Epithelial cell of alveolus of lung (primary cell): ENCODE data around the gene PDILT. TPM values are rescaled to one million over a fixed set of nuclear protein-coding genes. Genes with fewer than 3 reads are reported as not detected.

Experiments
- total RNA-seq: library from RNA; depleted of rRNA; stranded (reverse); fragments of >200 nt; gene quantifications from 2 replicates; pipeline ENCODE4 v1.2.1, GENCODE V29; 2015

PDILT gene, protein sequence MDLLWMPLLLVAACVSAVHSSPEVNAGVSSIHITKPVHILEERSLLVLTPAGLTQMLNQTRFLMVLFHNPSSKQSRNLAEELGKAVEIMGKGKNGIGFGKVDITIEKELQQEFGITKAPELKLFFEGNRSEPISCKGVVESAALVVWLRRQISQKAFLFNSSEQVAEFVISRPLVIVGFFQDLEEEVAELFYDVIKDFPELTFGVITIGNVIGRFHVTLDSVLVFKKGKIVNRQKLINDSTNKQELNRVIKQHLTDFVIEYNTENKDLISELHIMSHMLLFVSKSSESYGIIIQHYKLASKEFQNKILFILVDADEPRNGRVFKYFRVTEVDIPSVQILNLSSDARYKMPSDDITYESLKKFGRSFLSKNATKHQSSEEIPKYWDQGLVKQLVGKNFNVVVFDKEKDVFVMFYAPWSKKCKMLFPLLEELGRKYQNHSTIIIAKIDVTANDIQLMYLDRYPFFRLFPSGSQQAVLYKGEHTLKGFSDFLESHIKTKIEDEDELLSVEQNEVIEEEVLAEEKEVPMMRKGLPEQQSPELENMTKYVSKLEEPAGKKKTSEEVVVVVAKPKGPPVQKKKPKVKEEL
- total RNA-seq: not detected in 2 replicates

DNA sequence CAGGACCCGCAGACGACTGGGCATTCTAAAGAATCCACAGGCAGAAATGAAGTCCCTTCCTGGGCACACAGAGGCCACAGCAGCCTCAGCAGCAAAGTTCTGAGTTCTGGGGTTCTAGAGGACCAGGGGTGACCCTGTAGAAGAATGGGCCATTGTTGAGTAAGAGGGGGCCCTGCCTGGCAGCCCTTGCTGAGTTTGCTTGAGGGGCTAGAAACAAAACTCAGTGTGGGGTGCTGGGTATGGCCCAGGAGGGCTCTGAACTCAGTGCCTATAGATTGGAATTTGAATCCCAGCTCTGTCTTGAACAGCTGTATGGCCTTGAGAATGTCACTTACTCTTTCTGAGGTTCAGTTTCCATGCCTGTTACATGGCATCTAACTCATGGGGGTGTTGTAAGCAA is at the start of gene PDILT:
TSS of gene PDILT (minus strand) at position 101 of the 400 bp plus-strand sequence. CDS start 5,437 bp downstream, outside the sequence.

GRCh38 chr16:20451364-20451763 is 46.8 kb upstream of the PDILT start, which contains the start of gene ACSM2A:
ACSM2A (plus strand) TSS chr16:20451521; CDS start chr16:20460115, 8,594 bp downstream.

DNA sequence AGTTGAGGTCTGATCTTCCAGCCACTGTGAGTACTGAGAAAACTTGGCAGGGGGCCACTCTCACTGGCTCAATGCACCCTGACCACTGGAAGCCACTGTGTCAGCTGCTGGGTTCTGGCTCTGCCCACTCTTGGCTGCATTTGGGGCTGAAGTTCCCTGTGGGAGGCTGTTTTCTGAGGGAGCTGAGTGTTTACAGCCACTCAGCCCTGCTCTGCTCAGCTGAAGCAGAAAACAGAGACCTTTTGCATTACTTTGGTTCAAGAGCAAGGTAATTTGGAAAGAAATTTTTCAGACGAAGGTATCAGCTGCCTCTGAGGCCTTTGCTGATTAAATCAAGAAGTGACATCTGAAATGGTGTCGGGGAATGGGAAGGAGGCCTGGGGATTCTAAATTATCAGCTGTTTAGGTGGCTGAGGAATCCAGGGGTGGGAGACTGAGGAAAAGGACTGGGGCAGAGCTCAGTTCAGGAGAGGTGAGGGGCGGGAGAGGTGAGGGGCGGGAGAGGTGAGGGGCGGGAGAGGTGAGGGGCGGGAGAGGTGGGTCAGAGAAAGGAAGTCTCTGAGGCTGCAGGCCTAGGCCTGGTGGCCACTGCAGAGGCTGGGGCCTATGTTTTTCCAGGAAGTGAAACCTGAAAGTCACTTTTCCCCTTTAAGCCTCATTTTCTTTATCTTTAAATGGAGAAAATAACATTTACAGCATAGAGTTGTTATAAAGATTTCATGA is 5.0 kb upstream of the PDILT start, which contains the start of gene ACSM5:
TSS of gene ACSM5 (plus strand) at position 137 of the 723 bp plus-strand sequence. CDS start 1,951 bp downstream, outside the sequence.

DNA sequence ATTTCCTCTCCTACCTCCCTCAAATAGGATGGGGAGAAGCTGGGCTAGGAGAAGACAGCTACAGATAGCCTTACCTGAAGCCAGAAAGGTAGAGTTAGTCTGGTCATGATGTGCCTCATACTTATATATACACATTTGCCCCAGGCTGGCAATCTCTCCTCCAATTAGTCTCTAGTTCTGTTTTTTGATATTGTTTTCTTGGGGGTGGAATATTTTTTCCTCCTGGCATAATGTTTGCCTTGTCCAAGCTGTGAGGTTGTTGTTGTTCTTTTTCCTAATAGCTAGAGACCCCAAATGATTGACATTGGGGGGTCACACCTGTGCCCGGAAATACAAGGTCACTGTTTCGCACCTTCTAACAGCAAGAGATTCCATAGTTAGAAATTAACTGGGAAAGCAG is 51.9 kb downstream of the PDILT start, which contains the start of gene UMOD:
TSS of gene UMOD (minus strand) at position 101 of the 400 bp plus-strand sequence. CDS start 1,978 bp downstream, outside the sequence.

DNA sequence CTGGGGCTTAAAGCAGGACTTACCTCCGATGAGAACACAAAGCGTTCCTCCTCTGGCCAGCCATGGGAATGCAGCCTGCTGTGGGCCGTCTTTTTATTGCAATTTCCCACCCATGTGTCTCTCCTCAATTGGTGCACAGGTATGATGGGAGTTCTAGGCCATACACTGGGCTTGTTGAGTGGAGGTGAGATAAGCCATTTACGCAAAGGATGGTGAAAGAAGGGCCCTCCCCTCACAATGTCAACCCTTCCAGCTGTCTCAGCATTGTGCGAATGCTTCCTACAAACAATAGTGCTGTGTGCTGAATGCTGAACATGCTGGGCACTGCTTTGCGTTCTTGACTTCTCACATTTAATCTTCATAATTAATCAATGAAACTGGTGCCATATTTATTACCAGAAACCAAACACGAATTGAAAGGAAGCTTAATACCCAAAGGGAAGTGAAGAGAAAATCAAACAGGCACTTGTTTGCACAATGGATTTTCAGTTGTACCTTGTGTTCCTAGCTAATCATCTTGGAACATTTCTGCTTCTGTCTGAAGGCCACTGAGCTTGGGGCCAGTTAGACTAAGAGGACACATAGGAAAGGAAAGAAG is 77.0 kb downstream of the PDILT start, which contains the start of gene GP2:
TSS of gene GP2 (minus strand) at position 70 of the 598 bp plus-strand sequence. CDS start 1,082 bp downstream, outside the sequence.

Other genes with a start within 250 kb of the PDILT start
- not detected in 2 replicates for gene GP2, start 77.2 kb downstream of the PDILT start, total RNA-seq
- not detected in 2 replicates for gene UMOD, start 52.0 kb downstream of the PDILT start, total RNA-seq
- gene ACSM5, start 4.8 kb upstream of the PDILT start, total RNA-seq: 0.16 TPM in 1 of 2 replicates, not detected in the other
- not detected in 2 replicates for gene ACSM2A, start 46.8 kb upstream of the PDILT start, total RNA-seq
- gene ACSM2B, start 171.6 kb upstream of the PDILT start, total RNA-seq: not detected in 2 replicates